GM12801 (cell line): ENCODE measurements around the gene ERGIC1.

Experiments
- CTCF ChIP-seq: IDR thresholded peaks from one replicate; pipeline ENCODE4 v1.5.1; 2011; ENCODE audit warnings: control low read depth; ENCODE audit not compliant: insufficient read length; ENCODE audit errors: extremely low read depth

ERGIC1 gene

GRCh38 chr5:172805018-172805683 is 28.9 kb upstream of the ERGIC1 start:
- no peak for TF ChIP-seq CTCF

GRCh38 chr5:172805736-172806255 is 28.3 kb upstream of the ERGIC1 start:
- no peak for TF ChIP-seq CTCF

GRCh38 chr5:172806897-172807672 is 27.0 kb upstream of the ERGIC1 start:
- no peak for TF ChIP-seq CTCF

GRCh38 chr5:172807766-172808311 is 26.2 kb upstream of the ERGIC1 start:
- no peak for TF ChIP-seq CTCF

- no peak for TF ChIP-seq CTCF
Observed at GRCh38 chr5:172809774-172810173, 24.3 kb upstream of the ERGIC1 start.

- no peak for TF ChIP-seq CTCF
Observed at GRCh38 chr5:172815631-172816030, 18.4 kb upstream of the ERGIC1 start.

GRCh38 chr5:172816925-172817562 is 17.0 kb upstream of the ERGIC1 start:
- no peak for TF ChIP-seq CTCF
